Vagina (tissue), 2 donors: ENCODE data around the gene SPRY4. TPM values are rescaled to one million over a fixed set of nuclear protein-coding genes. Genes with fewer than 3 reads are reported as not detected.

Source experiments
- DNase-seq, 2 donors: peaks; one replicate each; pipeline ENCODE4 v3.0.0-alpha.2; 2017; ENCODE audit errors: extremely low spot score in 2 of 2
- H3K27ac ChIP-seq: fragments of 200-600 bp; sonication (generic); one replicate; pipeline ENCODE4 v1.5.1; 2019
- H3K27me3 ChIP-seq: fragments of 200-600 bp; sonication (generic); one replicate; pipeline ENCODE4 v1.5.1; 2019
- H3K36me3 ChIP-seq, 2 donors: fragments of 200-600 bp; sonication (generic); one replicate each; pipeline ENCODE4 v1.5.1; 2017 to 2019
- H3K4me1 ChIP-seq: fragments of 200-600 bp; sonication (generic); one replicate; pipeline ENCODE4 v1.5.1; 2019
- H3K4me3 ChIP-seq, 2 donors: fragments of 200-600 bp; sonication (generic); 1 replicate in 1 of 2; 2 replicates in 1 of 2; pipeline ENCODE4 v1.5.1; 2016 to 2019
- H3K9me3 ChIP-seq: fragments of 200-600 bp; sonication (generic); one replicate; pipeline ENCODE4 v1.5.1; 2019
- POLR2A ChIP-seq, 2 donors: fragments of 450-650 bp; IDR thresholded peaks; one replicate each; pipeline ENCODE4 v1.6.1; 2017; ENCODE audit warnings: antibody characterized with exemption in 2 of 2, mild to moderate bottlenecking in 2 of 2, moderate library complexity in 2 of 2
- POLR2AphosphoS5 ChIP-seq, 2 donors: sonication (generic); formaldehyde crosslinking; IDR thresholded peaks; one replicate each; pipeline ENCODE4 v1.9.0; 2017; ENCODE audit warnings: antibody characterized with exemption in 2 of 2, mild to moderate bottlenecking in 2 of 2, low read depth in 1 of 2; ENCODE audit not compliant: insufficient read depth in 1 of 2
- intact Hi-C: fragments of 100-400 bp; cut with DNase I; formaldehyde crosslinking; loops from one replicate; pipeline ENCODE4 v1.15.1; 2023
- total RNA-seq: library from RNA; depleted of rRNA; stranded (reverse); fragments of >200 nt; gene quantifications from one replicate; pipeline ENCODE4 v1.2.3, GENCODE V29; 2016
- TF ChIP-seq, protein P1 (sequence below), 3 experiments: fragments of 450-650 bp in 2 of 3; fragments of 200-600 bp in 1 of 3; sonication (generic) in 1 of 3; IDR thresholded peaks; one replicate each; pipeline ENCODE4 v1.5.1; 2017 to 2019; ENCODE audit warnings: antibody characterized with exemption in 3 of 3, mild to moderate bottlenecking in 2 of 3, moderate library complexity in 2 of 3

SPRY4 gene
- total RNA-seq, 1 donor from 2014 or later = 13.5 TPM

DNA sequence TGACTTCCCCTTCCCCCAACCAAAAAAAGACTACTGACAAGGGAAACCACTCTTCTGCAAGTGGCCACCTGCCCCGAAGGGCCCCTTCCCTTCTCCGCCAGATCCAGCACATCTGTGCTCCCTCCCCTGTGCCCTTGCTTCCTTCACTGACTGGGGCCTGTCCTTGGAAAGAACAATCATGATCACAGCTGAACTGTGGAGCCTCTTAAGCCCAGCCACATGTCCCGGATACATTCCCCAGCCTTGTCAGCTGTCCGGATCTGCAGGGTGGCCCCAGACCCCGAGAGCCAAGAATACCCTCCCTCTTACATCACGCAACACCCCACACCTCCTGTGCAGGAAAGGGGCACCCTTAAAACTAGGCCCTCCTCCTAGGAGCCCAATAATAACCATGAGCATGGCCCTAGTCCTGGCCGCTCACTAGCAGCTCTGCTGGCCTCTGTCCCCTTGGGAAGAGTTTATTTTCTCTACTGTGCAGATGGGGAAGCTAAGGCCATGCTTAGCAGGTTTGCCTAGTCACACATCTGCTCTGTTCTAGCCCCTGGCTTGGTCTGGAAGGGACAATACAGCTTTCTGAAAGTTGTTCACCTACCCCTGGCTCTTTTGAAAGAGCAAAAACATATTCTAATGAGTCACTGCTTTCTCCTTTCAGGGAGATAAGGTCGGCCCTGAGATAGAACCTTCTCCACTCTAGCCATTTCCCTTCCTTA lies 3.8 kb downstream of the SPRY4 start:
- intact Hi-C loops = loop anchor here (5.0 kb wide), 1 partner anchor 336 kb away; no protein-coding TSS in a partner anchor
- no peak for DNase-seq
- Histone ChIP-seq H3K9me3 (no peaks in the 10 kb centered on the region), H3K27ac (no peak overlapping the region), H3K4me1 (peaks cover 65% of the 10 kb centered on the region), H3K4me3 (no peak overlapping the region), H3K27me3 (no peaks in the 10 kb centered on the region), H3K36me3 (no peaks in the 10 kb centered on the region)
- TF ChIP-seq POLR2AphosphoS5 (IDR thresholded peaks at IDR 0.05; ENCODE audit: insufficient read depth in 1 of 2, low read depth in 1 of 2) = no peak
- TF ChIP-seq POLR2A (IDR thresholded peaks at IDR 0.05) = no peak
- TF ChIP-seq, protein P1, sequence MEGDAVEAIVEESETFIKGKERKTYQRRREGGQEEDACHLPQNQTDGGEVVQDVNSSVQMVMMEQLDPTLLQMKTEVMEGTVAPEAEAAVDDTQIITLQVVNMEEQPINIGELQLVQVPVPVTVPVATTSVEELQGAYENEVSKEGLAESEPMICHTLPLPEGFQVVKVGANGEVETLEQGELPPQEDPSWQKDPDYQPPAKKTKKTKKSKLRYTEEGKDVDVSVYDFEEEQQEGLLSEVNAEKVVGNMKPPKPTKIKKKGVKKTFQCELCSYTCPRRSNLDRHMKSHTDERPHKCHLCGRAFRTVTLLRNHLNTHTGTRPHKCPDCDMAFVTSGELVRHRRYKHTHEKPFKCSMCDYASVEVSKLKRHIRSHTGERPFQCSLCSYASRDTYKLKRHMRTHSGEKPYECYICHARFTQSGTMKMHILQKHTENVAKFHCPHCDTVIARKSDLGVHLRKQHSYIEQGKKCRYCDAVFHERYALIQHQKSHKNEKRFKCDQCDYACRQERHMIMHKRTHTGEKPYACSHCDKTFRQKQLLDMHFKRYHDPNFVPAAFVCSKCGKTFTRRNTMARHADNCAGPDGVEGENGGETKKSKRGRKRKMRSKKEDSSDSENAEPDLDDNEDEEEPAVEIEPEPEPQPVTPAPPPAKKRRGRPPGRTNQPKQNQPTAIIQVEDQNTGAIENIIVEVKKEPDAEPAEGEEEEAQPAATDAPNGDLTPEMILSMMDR (IDR thresholded peaks at IDR 0.05) = no peak

GRCh38 chr5:142320430-142320738 lies 4.4 kb downstream of the SPRY4 start:
- TF ChIP-seq, protein P1 (IDR thresholded peaks at IDR 0.05) = no peak
- TF ChIP-seq POLR2A (IDR thresholded peaks at IDR 0.05) = no peak
- TF ChIP-seq POLR2AphosphoS5 (IDR thresholded peaks at IDR 0.05; ENCODE audit: insufficient read depth in 1 of 2, low read depth in 1 of 2) = no peak
- Histone ChIP-seq H3K36me3 (no peaks in the 10 kb centered on the region), H3K4me1 (peaks cover 64% of the 10 kb centered on the region), H3K4me3 (no peak overlapping the region), H3K27me3 (no peaks in the 10 kb centered on the region), H3K9me3 (no peaks in the 10 kb centered on the region), H3K27ac (no peak overlapping the region)
- no peak for DNase-seq
- intact Hi-C loops = loop anchor here (5.0 kb wide), 1 partner anchor 337 kb away; no protein-coding TSS in a partner anchor

DNA sequence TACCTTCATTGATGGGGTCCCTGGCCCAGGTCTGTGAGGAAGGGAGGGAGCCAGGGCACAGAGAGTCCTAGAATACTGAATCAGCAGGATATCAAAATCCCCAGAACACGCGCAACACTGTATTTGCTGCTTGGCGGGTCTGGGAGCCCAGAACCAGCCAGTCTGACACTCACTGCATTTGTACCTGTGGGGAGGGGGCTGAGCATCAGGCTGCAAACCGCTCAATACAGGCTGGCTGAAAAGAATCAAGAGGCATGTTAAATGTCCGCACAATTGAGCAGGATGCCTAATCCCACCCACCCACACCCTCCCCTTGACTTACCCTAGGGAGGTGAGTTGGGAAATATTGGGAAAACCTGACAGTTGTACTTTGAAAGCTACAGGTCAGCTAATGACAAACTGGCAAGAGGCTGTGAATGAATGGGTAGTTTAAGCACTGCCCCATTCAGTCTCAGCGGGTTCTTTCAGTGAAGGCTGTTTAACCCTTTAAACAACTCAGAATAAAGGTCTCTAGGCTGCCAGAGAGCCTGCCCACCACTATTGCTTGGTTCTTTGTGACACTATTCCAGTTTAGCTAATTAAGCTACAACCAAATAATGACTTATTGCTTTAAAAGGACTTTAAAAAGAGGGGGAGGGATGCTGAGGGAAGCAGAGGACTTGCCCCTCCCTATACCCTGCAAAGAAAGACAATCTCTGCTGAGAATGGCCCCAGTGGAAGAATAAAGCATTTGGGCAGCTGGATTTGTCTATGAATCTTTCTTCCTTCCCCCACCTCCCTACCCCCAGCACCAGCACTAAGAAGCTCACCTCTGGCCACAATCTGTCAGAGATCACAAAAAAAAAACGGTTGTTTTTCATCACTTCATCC lies 5.0 kb downstream of the SPRY4 start:
- Histone ChIP-seq H3K27ac (no peak overlapping the region), H3K27me3 (no peaks in the 10 kb centered on the region), H3K4me1 (peaks cover 60% of the 10 kb centered on the region), H3K4me3 (no peak overlapping the region), H3K36me3 (no peaks in the 10 kb centered on the region), H3K9me3 (no peaks in the 10 kb centered on the region)
- TF ChIP-seq, protein P1 (IDR thresholded peaks at IDR 0.05) = no peak
- TF ChIP-seq POLR2AphosphoS5 (IDR thresholded peaks at IDR 0.05; ENCODE audit: insufficient read depth in 1 of 2, low read depth in 1 of 2) (no peak), POLR2A (IDR thresholded peaks at IDR 0.05) (no peak)
- no peak for DNase-seq
- intact Hi-C loops = loop anchor here (5.0 kb wide), 1 partner anchor 338 kb away; no protein-coding TSS in a partner anchor

GRCh38 chr5:142319105-142319504 lies 5.7 kb downstream of the SPRY4 start:
- no peaks in the 10 kb centered on the region for H3K9me3 ChIP-seq
- H3K27ac ChIP-seq = no peak overlapping the region
- no peaks in the 10 kb centered on the region for H3K27me3 ChIP-seq
- TF ChIP-seq POLR2A (IDR thresholded peaks at IDR 0.05) (no peak), POLR2AphosphoS5 (IDR thresholded peaks at IDR 0.05; ENCODE audit: insufficient read depth in 1 of 2, low read depth in 1 of 2) (no peak)
- TF ChIP-seq, protein P1 (IDR thresholded peaks at IDR 0.05) = no peak
- H3K36me3 ChIP-seq = no peaks in the 10 kb centered on the region
- peaks cover 55% of the 10 kb centered on the region for H3K4me1 ChIP-seq
- intact Hi-C loops = no loop called here
- H3K4me3 ChIP-seq = no peak overlapping the region
- no peak for DNase-seq
